Measurements from ENCODE around the gene FMNL2.

Gene FMNL2

GRCh38 chr2:152594792-152595191, 259.8 kb downstream of the FMNL2 start:
- no peak overlapping the region for H3K4me3 ChIP-seq (ENCODE audit: control insufficient read depth, low read depth, low read length)
- no peak for TF ChIP-seq CTCF (conservative IDR thresholded peaks at IDR 0.05; ENCODE audit: control insufficient read depth, insufficient read depth, low read depth, low read length)
- peak; percentile 98 for DNase-seq (ENCODE audit: low read depth)

GRCh38 chr2:152598975-152599759, 264.2 kb downstream of the FMNL2 start:
- peak; percentile 76 for DNase-seq (ENCODE audit: low read depth)
- TF ChIP-seq CTCF (conservative IDR thresholded peaks at IDR 0.05; ENCODE audit: control insufficient read depth, insufficient read depth, low read depth, low read length) = no peak
- no peak overlapping the region for H3K4me3 ChIP-seq (ENCODE audit: control insufficient read depth, low read depth, low read length)

- no peak for TF ChIP-seq CTCF (conservative IDR thresholded peaks at IDR 0.05; ENCODE audit: control insufficient read depth, insufficient read depth, low read depth, low read length)
- no peak for DNase-seq (ENCODE audit: low read depth)
- H3K4me3 ChIP-seq (ENCODE audit: control insufficient read depth, low read depth, low read length) = no peak overlapping the region
These were observed 265.2 kb downstream of the FMNL2 start for GRCh38 chr2:152600051-152600657.

- DNase-seq (ENCODE audit: low read depth) = no peak
- no peak overlapping the region for H3K4me3 ChIP-seq (ENCODE audit: control insufficient read depth, low read depth, low read length)
- TF ChIP-seq CTCF (conservative IDR thresholded peaks at IDR 0.05; ENCODE audit: control insufficient read depth, insufficient read depth, low read depth, low read length) = no peak
These were observed 265.7 kb downstream of the FMNL2 start for GRCh38 chr2:152600697-152601096.

GRCh38 chr2:152602750-152603149, 267.8 kb downstream of the FMNL2 start:
- H3K4me3 ChIP-seq (ENCODE audit: control insufficient read depth, low read depth, low read length) = no peak overlapping the region
- TF ChIP-seq CTCF (conservative IDR thresholded peaks at IDR 0.05; ENCODE audit: control insufficient read depth, insufficient read depth, low read depth, low read length) = no peak
- DNase-seq (ENCODE audit: low read depth) = no peak

- no peak overlapping the region for H3K4me3 ChIP-seq (ENCODE audit: control insufficient read depth, low read depth, low read length)
- TF ChIP-seq CTCF (conservative IDR thresholded peaks at IDR 0.05; ENCODE audit: control insufficient read depth, insufficient read depth, low read depth, low read length) = no peak
- DNase-seq (ENCODE audit: low read depth) = no peak
These were observed 268.2 kb downstream of the FMNL2 start for GRCh38 chr2:152603166-152603565.

All from fibroblast of mammary gland (primary cell).